ENCODE measurements around the gene KBTBD8.

Gene KBTBD8

DNA sequence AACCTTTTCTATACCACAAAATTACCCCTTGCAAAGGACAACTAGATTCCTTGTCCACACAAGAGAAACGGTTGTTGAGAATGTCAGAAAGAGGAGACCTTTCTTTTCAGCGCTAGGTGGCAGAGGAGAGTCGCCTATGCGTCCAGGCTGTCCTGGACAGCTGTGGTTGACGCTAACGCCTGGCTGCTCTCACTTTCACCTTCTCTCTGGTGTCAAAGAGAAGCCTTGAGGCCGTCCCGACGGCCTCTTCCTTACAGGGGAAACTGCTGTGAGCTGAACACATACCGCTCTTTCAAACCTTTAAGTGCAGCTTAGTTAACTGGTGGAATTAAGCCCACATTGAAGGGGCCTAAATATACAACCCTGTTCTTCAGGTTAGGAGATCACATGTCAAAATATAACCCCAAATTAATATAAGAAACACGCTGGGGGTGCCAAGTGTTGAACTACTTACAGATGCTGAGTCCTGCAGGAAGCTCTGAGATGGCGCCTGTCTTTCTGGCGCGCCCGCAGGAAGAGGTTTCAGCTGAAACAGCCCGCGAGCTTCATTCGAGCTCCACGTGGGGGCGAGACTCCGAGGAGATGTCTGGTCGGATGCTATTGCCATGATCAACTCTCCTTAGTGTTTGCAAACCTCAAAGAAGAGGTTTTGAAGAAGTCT, 26.1 kb upstream of the KBTBD8 start:
- Histone ChIP-seq H3K36me3 (no peaks in the 10 kb centered on the region), H3K27me3 (peaks cover 30% of the 10 kb centered on the region), H3K4me3 (ENCODE audit: low read depth in 1 of 2, low read length in 1 of 2) (no peak overlapping the region), H3K9me3 (no peaks in the 10 kb centered on the region), H3K4me1 (ENCODE audit: control insufficient read depth in 1 of 2, insufficient read depth in 1 of 2, low read depth in 1 of 2, low read length in 1 of 2) (peaks cover 5 to 8% of the 10 kb centered on the region in 2 experiments), H3K27ac (no peak overlapping the region)
- TF ChIP-seq, protein P1, sequence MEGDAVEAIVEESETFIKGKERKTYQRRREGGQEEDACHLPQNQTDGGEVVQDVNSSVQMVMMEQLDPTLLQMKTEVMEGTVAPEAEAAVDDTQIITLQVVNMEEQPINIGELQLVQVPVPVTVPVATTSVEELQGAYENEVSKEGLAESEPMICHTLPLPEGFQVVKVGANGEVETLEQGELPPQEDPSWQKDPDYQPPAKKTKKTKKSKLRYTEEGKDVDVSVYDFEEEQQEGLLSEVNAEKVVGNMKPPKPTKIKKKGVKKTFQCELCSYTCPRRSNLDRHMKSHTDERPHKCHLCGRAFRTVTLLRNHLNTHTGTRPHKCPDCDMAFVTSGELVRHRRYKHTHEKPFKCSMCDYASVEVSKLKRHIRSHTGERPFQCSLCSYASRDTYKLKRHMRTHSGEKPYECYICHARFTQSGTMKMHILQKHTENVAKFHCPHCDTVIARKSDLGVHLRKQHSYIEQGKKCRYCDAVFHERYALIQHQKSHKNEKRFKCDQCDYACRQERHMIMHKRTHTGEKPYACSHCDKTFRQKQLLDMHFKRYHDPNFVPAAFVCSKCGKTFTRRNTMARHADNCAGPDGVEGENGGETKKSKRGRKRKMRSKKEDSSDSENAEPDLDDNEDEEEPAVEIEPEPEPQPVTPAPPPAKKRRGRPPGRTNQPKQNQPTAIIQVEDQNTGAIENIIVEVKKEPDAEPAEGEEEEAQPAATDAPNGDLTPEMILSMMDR (IDR thresholded peaks at IDR 0.05): no peak

DNA sequence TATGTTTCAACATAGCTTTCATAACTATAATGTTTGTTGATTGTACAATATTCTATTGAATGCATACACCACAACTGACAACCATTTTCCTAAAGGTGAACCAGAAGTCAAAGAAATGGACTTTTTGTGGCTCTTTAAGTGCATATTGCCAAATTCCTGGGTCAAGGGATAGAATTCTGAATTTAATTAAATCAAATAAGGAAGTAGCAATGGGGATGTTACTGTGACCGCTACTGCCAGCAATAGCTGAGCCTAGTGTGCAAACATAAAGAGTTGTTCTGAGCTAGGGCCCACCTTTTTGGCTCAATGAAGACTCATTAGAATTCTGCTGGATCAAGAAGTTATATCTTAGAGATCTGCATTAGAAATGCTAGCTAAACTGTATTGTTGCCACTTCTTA, 17.3 kb upstream of the KBTBD8 start:
- no peaks in the 10 kb centered on the region for H3K36me3 ChIP-seq
- H3K4me3 ChIP-seq (ENCODE audit: low read depth in 1 of 2, low read length in 1 of 2): no peak overlapping the region
- peaks cover 10% of the 10 kb centered on the region for H3K27me3 ChIP-seq
- TF ChIP-seq, protein P1 (IDR thresholded peaks at IDR 0.05): no peak
- no peaks in the 10 kb centered on the region for H3K4me1 ChIP-seq (ENCODE audit: control insufficient read depth in 1 of 2, insufficient read depth in 1 of 2, low read depth in 1 of 2, low read length in 1 of 2)
- no peaks in the 10 kb centered on the region for H3K9me3 ChIP-seq
- no peak overlapping the region for H3K27ac ChIP-seq

DNA sequence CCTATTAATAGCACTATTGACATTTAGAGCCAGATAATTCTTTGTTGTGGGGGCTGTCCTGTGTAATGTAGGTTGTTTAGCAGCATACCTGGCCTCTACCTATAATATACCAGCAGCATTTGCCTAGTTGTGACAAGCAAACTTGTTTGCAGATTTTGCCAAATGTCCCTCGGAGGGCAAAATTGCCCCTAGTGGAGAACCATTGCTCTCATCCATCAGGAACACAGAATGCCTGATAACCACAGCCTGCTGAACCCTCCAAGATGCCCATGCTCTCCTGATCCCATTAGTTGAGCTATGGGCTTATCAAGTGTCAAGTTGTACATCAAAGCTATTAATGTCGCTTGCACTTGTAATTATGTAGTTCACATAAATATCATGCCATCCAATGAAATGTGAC, 15.0 kb upstream of the KBTBD8 start:
- TF ChIP-seq, protein P1 (IDR thresholded peaks at IDR 0.05): no peak
- Histone ChIP-seq H3K4me1 (ENCODE audit: control insufficient read depth in 1 of 2, insufficient read depth in 1 of 2, low read depth in 1 of 2, low read length in 1 of 2) (no peaks in the 10 kb centered on the region), H3K27ac (no peak overlapping the region), H3K4me3 (ENCODE audit: low read depth in 1 of 2, low read length in 1 of 2) (no peak overlapping the region), H3K36me3 (no peaks in the 10 kb centered on the region), H3K9me3 (no peaks in the 10 kb centered on the region), H3K27me3 (peaks cover 10% of the 10 kb centered on the region)

DNA sequence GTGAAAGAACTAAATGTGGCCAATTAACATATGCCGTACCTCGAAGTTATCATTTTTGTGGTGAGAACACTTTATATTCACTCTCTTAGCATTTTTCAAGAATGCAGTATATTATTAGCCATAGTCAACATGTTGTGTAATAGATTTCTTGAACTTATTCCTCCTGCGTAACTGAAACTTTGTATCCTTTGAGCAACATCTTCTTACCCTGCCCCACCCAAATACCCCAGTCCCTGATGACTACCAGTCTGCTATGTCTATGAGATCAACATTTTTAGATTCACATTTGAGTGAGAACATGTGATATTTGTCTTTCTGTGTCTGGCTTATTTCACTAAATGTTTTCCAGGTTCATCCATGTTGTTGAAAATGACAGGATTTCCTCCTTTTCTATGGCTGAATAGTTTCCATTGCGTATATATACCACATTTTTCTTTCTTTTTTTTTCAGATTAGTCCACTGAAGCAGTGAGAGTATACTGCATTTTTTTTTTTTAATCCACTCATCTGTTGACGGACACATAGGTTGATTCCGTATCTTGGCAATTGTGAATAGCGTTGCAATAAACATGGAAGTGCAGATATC, 12.7 kb upstream of the KBTBD8 start:
- Histone ChIP-seq H3K4me1 (ENCODE audit: control insufficient read depth in 1 of 2, insufficient read depth in 1 of 2, low read depth in 1 of 2, low read length in 1 of 2) (no peaks in the 10 kb centered on the region), H3K4me3 (ENCODE audit: low read depth in 1 of 2, low read length in 1 of 2) (no peak overlapping the region), H3K36me3 (no peaks in the 10 kb centered on the region), H3K9me3 (no peaks in the 10 kb centered on the region), H3K27me3 (peaks cover 10% of the 10 kb centered on the region), H3K27ac (no peak overlapping the region)
- TF ChIP-seq, protein P1 (IDR thresholded peaks at IDR 0.05): no peak

DNA sequence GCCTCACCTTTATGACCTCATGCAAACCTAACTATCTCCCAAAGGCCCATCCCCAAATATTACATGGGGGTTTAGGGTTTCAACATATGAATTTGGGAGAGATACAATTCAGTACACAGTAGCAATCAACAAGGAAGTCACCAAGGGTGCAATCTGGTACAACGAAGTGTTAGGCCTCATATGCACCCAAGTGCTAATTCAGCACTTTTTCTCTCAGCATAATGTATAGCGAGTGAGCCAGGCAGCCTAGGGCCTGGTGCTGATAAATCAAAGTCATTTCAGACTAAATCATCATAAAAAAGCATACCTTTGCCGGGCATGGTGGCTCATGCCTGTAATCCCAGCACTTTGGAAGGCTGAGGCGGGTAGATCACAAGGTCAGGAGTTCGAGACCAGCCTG, 11.7 kb upstream of the KBTBD8 start:
- Histone ChIP-seq H3K36me3 (no peaks in the 10 kb centered on the region), H3K27ac (no peak overlapping the region), H3K9me3 (no peaks in the 10 kb centered on the region), H3K4me3 (ENCODE audit: low read depth in 1 of 2, low read length in 1 of 2) (no peak overlapping the region), H3K4me1 (ENCODE audit: control insufficient read depth in 1 of 2, insufficient read depth in 1 of 2, low read depth in 1 of 2, low read length in 1 of 2) (no peaks in the 10 kb centered on the region), H3K27me3 (peaks cover 10% of the 10 kb centered on the region)
- TF ChIP-seq, protein P1 (IDR thresholded peaks at IDR 0.05): no peak

Data from neutrophil (primary cell).